HG02588 (cell line): ENCODE results near the gene PIGH.

Experiments
- ATAC-seq: cut with Tn5 transposase; IDR thresholded peaks from one replicate; pipeline ENCODE4 v1.9.1; 2021; ENCODE audit warnings: mild to moderate bottlenecking, moderate library complexity; ENCODE audit not compliant: unreplicated experiment

Gene PIGH

GRCh38 chr14:67576216-67576955 lies 23.7 kb downstream of the PIGH start:
- ATAC-seq, result no peak

GRCh38 chr14:67575684-67576083 lies 24.4 kb downstream of the PIGH start:
- no peak for ATAC-seq

GRCh38 chr14:67574806-67575205 lies 25.3 kb downstream of the PIGH start:
- ATAC-seq, result no peak

- no peak for ATAC-seq
Measured at GRCh38 chr14:67574156-67574555, 25.9 kb downstream of the PIGH start.

- no peak for ATAC-seq
Measured at GRCh38 chr14:67573228-67574010, 26.6 kb downstream of the PIGH start.

- no peak for ATAC-seq
Measured at GRCh38 chr14:67572608-67573007, 27.5 kb downstream of the PIGH start.

GRCh38 chr14:67571991-67572323 lies 28.1 kb downstream of the PIGH start:
- no peak for ATAC-seq

GRCh38 chr14:67571275-67571990 lies 28.6 kb downstream of the PIGH start:
- no peak for ATAC-seq

- ATAC-seq, result no peak
Measured at GRCh38 chr14:67570453-67570852, 29.6 kb downstream of the PIGH start.

GRCh38 chr14:67569651-67570290 lies 30.3 kb downstream of the PIGH start:
- ATAC-seq, result no peak

- no peak for ATAC-seq
Measured at GRCh38 chr14:67569011-67569650, 30.9 kb downstream of the PIGH start.

- ATAC-seq, result no peak
Measured at GRCh38 chr14:67567654-67568053, 32.4 kb downstream of the PIGH start.

- no peak for ATAC-seq
Measured at GRCh38 chr14:67566908-67567307, 33.2 kb downstream of the PIGH start.

- no peak for ATAC-seq
Measured at GRCh38 chr14:67564236-67564635, 35.8 kb downstream of the PIGH start.

GRCh38 chr14:67562776-67563150 lies 37.3 kb downstream of the PIGH start:
- no peak for ATAC-seq

- ATAC-seq, result no peak
Measured at GRCh38 chr14:67562025-67562775, 37.9 kb downstream of the PIGH start.

GRCh38 chr14:67559639-67560038 lies 40.4 kb downstream of the PIGH start:
- ATAC-seq, result no peak

GRCh38 chr14:67557656-67558055 lies 42.4 kb downstream of the PIGH start:
- ATAC-seq, result no peak

GRCh38 chr14:67557118-67557517 lies 43.0 kb downstream of the PIGH start:
- no peak for ATAC-seq

- ATAC-seq, result no peak
Measured at GRCh38 chr14:67556671-67557070, 43.4 kb downstream of the PIGH start.
